Measurements from ENCODE around the gene TMEM132D. TPM values are rescaled to one million over a fixed set of nuclear protein-coding genes. Genes with fewer than 3 reads are reported as not detected.

The TMEM132D gene
- total RNA-seq, 1 donor from 2014 or later, result not detected

DNA sequence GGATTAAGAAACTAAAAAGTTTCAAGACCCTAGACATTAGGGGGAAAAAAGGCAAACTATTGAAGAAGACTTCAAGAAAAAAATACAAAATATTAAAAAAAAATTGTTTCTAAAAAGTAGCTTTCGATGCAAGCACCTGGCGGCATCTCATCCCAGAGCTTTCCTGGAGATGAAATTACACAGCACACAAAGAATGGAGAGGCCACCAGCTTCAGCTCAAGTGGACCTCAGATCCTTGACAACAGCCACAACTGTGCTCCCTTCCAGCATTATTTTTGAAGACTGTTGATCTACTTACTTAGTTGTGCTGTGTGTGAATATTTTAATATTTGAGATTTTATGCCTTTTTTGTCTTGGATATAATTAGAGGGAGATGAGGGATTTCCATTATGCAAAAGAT, 571.5 kb downstream of the TMEM132D start:
- no peak for DNase-seq (ENCODE audit: low spot score)
- intact Hi-C loops (cut with DNase I), result no loop called here

DNA sequence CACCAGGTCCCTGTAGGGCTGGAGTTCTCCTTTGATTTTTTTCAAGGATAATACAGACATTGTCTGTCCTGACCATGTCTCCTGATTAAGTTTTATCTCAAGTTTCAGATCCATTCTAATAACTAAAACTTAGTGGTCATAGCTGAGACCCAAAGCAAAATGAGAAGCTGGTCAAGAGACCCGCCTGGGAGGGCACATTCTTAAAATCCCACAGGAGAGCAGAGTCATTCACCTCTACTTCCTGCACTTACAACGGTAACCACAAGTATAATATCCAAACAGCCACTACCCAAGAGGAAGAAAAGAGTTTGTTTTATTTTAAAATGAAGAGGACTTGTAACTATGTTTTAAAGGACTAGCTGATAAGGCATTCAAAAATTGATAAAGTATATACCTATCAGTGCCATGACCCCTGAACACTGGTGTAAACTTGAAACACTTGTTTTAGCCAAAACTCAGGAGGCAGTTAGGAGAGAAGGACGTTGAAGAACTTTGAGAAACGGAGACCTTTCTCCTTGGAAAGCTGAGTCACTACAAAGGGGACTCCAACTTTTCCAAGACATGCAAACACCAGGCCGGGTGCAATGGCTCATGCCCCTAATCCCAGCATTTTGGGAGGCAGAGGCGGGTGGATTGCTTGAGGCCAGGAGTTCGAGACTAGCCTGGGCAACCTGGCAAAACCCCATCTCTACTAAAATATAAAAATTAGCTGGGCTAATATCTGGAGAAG, 572.3 kb downstream of the TMEM132D start:
- intact Hi-C loops (cut with DNase I), result no loop called here
- no peak for DNase-seq (ENCODE audit: low spot score)

DNA sequence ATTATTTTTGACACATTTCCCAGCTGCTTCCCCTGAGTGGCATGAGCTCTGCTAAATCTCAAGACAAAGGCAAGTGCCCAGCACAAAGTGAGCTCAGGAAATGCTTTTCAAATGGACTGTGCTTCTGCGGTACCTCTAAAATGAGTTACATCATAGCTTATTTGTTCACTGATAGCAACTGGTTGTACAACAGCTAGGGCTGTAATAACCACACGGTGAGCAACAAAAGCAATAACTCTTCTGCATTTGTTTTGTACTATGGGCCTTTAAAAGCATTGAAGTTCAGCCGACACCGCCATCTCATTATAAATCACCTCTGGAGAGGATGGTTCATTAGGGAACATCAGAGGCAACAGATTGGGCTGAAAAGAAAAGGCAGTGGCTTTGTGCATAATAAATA, 575.6 kb downstream of the TMEM132D start:
- intact Hi-C loops (cut with DNase I), result no loop called here
- DNase-seq (ENCODE audit: low spot score), result no peak

DNA sequence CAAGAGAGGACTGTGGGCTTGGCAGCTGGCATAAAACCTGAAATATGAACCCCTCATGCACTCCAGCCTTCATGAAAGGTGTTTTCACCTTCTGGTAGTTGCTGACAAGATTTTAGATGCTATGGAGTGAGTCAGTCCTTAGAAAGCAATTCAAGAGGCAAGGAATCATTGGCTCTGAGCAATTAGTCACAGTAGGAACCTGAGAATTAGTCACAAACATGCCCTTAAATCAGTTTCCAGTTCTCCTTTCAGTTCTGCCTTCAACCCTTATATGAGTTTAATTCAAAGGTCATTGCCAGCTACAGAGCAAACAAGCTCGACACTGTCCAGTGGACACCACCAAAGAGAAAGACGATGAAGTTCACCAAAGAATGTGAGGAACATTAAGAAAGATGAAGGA, 578.3 kb downstream of the TMEM132D start:
- DNase-seq (ENCODE audit: low spot score), result no peak
- intact Hi-C loops (cut with DNase I), result no loop called here

DNA sequence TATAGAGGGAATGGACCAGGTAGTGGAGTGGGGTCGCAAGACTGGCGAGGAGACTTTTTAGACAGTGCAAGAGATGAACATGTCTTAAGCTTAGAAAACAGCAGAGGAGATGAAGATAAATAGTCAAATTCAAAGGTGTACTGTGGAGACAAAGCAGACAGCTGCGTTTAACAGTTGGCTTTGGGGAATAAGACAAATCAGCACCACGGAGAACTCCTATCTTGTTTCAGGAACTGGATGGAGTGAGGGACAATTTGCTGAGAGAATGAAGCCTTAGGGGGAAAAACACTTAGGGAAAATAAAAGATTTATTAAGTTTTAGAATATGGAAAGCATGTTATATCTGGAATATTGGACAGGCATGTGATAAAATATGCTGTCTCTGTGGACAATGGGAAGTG, 591.8 kb downstream of the TMEM132D start:
- no peak for DNase-seq (ENCODE audit: low spot score)
- intact Hi-C loops (cut with DNase I), result no loop called here

DNA sequence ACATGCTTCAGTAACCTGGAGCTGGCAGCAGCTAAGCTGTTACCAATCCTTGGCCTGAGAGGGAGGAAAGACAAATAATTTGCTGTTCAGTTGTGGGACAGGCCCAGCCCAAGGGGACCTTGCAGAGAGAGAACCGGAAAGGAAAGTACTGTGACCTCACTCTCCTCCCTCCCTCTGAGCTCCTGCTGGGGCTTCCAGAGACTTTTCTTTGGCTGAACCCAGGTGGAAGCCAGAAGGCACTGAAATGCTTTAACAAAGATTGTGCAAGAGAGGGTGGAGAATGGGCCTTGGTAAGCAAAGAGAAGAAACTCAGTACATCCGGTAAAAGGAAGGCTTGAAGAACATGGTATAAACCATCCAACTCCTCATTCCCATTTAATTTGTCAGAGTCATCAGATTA, 593.5 kb downstream of the TMEM132D start:
- intact Hi-C loops (cut with DNase I), result no loop called here
- DNase-seq (ENCODE audit: low spot score), result no peak

DNA sequence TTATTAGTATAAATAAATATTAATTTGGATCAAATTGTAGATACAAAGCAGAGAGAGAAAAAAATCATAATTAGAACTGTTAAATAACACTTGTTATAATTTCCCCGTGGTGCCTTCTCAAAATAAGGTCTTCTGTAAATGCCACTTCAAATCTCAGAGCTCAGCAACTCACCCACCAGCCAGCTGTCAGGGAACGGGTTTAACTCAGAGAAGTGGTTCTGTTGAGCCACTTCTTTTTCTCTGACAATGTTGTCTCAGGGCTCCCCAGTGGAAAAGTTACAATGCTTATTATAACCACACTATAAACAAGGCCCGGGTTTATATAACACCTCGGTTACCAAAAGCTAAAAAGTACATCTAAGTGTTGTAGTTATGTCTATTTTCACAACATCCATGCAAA, 598.0 kb downstream of the TMEM132D start:
- DNase-seq (ENCODE audit: low spot score), result no peak
- intact Hi-C loops (cut with DNase I), result no loop called here

DNA sequence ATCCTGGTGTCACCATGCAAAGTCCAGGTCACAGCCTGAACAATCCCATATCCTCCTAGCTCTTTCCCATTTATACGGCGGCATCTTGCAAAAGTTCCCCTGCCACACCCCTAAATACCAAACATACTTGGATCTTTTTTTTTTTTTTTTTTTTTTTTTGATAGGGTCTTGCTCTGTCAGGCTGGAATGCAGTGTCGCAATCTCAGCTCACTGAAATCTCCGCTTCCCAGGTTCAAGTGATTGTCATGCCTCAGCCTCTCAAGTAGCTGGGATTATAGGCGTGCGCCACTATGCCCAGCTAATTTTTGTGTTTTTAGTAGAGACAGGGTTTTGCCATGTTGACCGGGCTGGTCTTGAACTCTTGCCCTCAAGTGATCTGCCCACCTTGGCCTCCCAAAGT, 599.3 kb downstream of the TMEM132D start:
- DNase-seq (ENCODE audit: low spot score), result no peak
- intact Hi-C loops (cut with DNase I), result no loop called here

DNA sequence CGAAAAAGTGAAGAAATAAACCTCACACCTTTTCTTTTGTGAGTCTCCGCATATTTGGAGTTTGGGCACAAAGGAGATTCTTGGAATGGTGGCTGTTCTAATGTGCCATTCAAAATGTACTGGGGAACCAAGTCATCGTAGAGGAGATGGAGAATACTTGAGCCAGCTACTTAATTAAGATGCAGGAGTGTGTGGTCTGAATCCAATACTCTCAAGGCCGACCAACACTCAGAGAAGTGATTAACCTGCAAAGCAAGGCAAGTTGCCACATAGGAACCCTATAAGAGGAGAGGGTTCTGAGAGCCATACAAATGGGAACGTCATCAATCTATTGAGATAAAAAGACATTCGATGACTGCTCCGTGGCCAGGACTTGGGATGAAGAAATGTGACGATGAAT, 603.8 kb downstream of the TMEM132D start:
- no peak for DNase-seq (ENCODE audit: low spot score)
- intact Hi-C loops (cut with DNase I), result no loop called here

DNA sequence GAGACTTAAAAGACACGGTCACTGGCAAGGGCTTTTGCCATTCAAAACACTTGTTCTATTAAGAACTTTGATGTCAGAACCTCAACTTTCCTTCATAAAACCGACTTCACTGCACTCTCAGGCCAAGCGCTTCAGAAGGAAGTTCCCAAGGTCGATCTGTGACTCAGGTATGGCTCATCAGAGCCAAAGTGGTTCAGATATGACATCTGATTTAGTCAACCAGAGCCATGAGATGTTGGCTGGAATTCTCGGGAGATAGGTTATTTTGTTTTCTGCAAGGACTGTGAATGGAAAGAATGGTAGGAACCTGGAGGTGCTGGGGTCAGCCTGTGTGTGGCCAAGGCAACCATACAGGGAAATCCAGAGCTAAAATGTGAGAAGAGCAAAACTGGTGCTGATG, 604.9 kb downstream of the TMEM132D start:
- intact Hi-C loops (cut with DNase I), result no loop called here

DNA sequence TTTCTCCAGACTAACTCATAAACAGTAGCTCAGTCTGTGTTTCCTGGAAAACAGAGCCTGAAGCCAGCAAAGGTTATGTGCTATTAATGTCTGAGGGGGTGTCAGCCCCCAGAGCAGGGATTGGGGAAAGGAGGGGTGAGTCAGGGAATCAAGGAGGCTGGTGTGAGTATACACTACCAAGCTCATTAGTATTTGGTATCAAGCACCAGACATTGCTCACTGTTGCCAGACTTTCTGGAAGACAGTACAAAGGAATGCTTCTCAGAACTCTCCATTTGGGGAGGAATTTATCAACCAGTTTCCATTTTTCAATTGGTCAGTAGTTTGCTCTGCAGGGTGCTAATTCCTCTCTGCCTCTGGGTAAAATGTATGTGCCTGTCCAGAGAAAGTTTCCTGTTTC, 607.2 kb downstream of the TMEM132D start:
- intact Hi-C loops (cut with DNase I), result no loop called here
- DNase-seq (ENCODE audit: low spot score), result no peak

More for the DNA sequence above, 604.9 kb downstream of the TMEM132D start:
- DNase-seq (ENCODE audit: low spot score), result no peak

DNA sequence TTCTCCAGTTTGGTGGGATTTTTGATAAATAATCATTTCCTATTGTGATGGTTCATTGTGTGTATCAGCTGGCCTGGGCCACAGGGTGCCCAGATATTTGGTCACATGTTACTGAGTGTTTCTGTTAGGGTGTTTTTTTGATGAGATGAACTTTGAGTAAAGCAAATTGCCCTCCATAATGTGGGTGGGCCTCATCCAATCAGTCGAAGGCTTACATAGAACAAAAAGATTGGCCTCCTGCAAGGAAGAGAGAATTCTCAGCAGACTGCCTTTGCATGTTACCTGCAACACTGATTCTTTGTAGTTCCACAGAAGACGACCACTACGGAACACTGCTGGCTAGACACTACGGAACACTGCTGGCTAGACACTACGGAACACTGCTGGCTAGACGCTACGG, 609.0 kb downstream of the TMEM132D start:
- DNase-seq (ENCODE audit: low spot score), result no peak
- intact Hi-C loops (cut with DNase I), result no loop called here

DNA sequence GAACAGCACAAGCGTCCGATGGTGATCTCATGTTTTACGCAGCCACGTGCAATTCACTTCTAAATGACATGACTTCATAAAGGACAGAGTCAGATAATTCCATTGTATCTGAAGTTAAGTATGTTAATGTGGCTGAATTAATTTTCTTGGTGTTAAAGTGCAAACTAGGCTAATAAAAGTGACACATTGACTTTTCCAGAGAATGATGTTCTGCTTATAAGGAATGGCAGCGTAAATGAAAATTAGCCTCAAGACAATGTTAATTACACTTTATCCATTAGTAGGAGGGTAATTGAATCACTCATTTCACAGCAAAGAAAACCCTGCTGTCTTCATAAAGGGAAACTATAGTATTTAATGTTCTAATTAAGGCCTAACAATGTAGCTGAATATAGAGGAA, 624.1 kb downstream of the TMEM132D start:
- intact Hi-C loops (cut with DNase I), result no loop called here

DNA sequence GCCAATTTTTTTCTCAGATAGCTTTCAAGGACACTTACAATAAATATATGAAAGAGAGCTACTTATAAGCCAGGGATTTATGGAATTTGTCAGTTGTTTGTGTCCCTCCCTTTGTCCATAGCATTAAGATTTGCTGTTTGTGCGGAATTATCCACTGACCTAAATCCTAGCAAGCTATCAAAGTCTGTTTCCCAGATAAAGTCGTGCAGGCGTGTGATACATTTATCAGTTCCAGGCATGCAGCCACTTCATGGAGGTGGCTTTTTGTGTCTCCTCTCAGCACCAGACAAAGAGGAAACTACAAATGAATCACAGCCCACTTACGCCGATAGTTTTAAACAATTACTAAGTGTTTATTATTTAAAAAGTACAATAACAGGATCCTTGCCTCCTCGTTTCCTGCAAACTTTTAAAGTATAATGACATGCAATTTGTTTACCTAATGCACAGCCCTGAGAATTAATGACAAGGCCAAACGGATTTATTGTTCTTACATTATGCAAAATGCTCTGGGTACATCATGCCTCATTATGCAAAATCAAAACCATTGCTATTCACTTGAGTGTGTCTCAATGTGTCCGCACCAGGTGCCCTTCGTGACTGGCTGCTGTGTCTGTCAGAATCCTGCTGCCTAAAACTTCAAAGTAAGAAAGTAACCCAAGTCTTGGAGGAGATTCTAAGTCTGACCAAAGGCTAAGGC, 627.3 kb downstream of the TMEM132D start:
- DNase-seq (ENCODE audit: low spot score), result no peak
- intact Hi-C loops (cut with DNase I), result no loop called here

More for the DNA sequence above, 624.1 kb downstream of the TMEM132D start:
- no peak for DNase-seq (ENCODE audit: low spot score)

DNA sequence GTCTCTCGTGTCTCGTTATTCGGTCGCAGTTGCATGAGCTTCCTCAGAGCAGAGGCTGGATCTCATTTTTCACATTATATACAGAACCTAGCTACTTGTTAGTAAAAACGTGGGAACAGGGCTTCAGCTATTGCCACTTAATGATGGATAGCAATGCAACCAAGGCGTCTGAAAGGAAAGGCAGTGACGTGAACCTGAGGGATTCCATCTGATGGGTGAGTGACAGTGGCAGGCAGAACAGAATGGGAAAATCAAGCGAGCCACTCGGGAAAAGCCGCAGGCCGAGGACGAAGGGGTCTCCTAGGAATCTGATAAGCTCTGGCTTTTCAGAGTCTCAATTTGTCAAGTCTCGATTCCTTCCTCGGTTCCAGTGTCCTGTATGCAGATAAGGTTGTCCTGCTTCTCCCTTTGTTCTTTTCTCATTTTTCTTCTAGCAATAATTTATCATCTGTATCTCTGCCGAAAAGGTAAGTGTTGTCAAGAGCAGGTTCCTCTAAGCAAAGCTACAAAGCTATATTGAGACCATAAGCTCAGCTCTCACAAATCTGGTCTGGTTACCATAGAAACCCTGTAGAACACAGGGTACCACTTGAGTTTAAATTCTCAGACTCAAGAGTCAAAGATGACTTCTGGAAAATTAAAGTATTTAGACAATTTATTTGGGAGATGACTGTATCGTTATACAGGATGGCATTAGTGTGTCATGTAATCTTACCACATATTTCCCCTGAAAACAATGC, 633.9 kb downstream of the TMEM132D start:
- intact Hi-C loops (cut with DNase I), result no loop called here

DNA sequence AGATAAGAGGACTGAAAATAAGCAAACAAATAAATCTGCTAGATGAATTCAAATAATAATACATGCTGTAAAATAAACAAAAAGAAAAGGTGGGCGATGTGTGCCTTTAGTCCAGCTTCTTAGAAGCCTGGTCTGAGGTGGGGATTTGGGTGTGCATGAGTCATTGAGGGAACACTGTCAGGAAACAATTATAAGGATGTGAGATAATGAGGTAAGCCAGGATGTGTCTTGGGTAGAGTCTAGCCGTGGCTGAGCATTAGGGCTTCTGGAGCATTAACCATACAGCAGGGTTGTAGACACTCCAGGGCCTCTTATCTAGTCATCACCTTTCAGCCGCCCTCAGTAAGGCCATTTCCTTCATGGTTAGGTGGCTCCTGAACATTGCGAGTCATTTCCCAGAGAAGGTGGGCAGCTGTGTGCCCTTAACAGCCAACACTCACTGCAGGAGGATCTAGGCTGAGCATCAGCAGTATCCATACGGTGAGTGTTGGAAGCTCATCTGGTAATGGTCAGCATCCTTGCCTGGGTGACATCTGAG, 645.0 kb downstream of the TMEM132D start:
- no peak for DNase-seq (ENCODE audit: low spot score)
- intact Hi-C loops (cut with DNase I), result no loop called here

More for the DNA sequence above, 633.9 kb downstream of the TMEM132D start:
- DNase-seq (ENCODE audit: low spot score), result no peak

DNA sequence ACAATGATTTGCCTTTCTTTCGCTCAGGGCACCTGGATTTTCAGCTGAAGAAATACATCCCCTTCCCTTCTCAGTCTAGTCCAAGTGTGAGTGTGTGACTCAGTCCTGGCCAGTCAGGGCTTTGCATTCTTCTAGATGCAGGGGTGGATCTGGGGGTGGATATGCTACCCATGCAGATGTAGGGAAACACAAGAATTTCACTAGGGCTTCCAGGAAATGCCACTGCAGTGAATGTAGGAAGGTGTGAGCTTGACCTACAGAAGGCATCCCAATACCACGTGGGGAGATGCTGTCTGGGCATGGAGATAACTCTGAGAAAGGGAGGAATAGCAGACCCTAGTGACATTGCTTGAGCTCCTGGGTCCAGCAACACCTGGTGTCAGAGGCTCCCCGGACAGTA, 646.3 kb downstream of the TMEM132D start:
- no peak for DNase-seq (ENCODE audit: low spot score)
- intact Hi-C loops (cut with DNase I), result no loop called here

DNA sequence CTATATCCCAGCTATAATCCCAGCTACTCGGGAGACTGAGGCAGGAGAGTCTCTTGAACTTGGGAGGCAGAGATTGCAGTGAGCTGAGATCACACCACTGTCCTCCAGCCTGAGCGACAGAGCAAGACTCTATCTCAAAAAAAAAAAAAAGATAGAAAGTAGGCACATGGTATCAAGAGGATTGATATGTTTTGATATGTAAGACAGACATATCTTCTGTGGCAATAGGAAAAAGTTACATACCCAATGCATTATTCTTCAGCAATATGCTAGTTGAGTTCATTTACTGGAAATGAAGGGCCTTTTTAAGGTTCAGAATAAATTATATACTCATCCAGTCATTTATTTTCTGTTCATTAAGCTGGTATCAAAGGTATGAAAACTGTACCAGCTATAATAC, 657.2 kb downstream of the TMEM132D start:
- no peak for DNase-seq (ENCODE audit: low spot score)
- intact Hi-C loops (cut with DNase I), result no loop called here

DNA sequence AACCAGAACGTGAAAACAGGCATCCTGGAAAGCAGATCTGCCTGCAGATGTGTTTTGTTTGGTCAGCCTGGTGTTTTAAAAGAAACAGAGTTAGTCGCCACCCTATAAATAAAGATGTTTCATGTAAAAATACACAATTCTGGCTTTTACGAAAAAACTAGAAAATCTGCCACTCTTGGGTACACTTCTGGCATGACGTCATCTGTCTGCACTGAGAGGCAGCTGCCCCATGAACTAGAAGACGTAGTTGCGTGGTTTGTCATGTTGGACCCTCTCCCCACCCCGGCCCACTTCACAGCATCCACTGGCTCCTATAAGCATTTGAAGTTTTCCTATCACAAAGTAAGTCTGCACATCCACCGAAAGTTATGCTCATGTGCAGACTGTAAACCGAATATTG, 658.1 kb downstream of the TMEM132D start:
- intact Hi-C loops (cut with DNase I), result no loop called here
- no peak for DNase-seq (ENCODE audit: low spot score)

DNA sequence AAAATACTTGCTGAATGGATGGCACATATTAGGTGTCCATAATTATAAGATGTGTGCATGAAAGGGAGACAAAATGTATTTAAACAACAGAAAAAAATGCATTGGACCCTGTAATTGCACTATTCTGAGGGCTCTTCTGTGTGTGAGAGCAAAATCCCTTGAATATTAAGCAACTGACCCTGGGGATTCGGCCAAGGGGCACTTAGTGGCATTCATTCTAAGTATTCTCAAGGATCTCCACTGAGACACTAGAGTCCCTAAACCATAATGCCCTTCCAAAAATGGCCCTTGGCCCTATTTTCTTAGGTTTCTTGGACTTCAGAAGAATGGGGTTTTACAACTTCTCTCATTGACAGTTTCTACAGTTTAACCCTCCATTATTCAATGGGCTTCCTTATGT, 662.0 kb downstream of the TMEM132D start:
- intact Hi-C loops (cut with DNase I), result no loop called here
- DNase-seq (ENCODE audit: low spot score), result no peak
